ENCODE results near the gene ZBTB38. TPM values are rescaled to one million over a fixed set of nuclear protein-coding genes. Genes with fewer than 3 reads are reported as not detected.

ZBTB38 gene
- total and polyA plus RNA-seq, 8 donors, result 5.3 to 253 (median 41.0) TPM

DNA sequence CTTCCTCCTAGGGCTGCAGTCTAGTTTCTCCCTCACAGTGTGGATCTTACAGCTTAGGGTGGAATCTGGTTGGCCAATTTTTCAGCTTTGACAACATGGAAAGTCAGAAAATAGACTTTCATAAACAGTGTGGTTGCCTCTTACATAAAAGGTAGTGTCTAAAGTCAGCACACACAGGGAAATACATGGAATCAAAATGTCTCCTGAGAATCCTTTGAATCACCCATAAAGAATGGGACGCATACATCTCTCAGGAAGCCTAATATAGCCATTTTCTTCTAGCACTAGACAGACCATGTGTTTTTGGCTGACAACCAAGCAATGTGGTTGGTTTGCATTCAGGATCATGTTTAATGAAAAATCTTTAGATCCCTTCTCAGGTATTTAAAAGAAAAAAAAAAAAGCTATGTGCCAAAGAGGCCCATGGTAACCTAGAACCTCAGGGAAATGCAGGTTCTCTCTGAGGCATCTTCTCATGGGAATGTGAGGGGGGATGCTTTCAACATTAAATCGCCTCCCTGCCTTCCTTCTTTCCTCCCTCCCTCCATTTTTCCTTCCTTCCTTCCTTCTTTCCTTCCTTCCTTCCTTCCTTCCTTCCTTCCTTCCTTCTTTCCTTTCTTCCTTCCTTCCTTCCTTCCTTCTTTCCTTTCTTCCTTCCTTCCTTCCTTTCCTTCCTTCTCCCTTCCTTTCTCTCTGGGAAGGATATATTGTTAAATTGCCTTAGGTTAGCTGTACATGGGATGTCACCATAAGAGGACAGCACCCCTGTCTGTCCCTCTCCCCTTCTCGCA is 34.3 kb upstream of the ZBTB38 start:
- H3K27me3 ChIP-seq, result no peaks in the 10 kb centered on the region
- H3K27ac ChIP-seq, result no peak overlapping the region
- TF ChIP-seq EP300 (IDR thresholded peaks at IDR 0.05) (no peak), POLR2A (IDR thresholded peaks at IDR 0.05) (no peak), POLR2AphosphoS5 (IDR thresholded peaks at IDR 0.05) (no peak)
- TF ChIP-seq, protein P1, sequence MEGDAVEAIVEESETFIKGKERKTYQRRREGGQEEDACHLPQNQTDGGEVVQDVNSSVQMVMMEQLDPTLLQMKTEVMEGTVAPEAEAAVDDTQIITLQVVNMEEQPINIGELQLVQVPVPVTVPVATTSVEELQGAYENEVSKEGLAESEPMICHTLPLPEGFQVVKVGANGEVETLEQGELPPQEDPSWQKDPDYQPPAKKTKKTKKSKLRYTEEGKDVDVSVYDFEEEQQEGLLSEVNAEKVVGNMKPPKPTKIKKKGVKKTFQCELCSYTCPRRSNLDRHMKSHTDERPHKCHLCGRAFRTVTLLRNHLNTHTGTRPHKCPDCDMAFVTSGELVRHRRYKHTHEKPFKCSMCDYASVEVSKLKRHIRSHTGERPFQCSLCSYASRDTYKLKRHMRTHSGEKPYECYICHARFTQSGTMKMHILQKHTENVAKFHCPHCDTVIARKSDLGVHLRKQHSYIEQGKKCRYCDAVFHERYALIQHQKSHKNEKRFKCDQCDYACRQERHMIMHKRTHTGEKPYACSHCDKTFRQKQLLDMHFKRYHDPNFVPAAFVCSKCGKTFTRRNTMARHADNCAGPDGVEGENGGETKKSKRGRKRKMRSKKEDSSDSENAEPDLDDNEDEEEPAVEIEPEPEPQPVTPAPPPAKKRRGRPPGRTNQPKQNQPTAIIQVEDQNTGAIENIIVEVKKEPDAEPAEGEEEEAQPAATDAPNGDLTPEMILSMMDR (IDR thresholded peaks at IDR 0.05), result no peak
- H3K4me3 ChIP-seq, result no peak overlapping the region
- DNase-seq, result no peak
- WGBS, 5 donors, result 90 to 100% (median 97%) methylated on average over 3 of the region's 3 CpGs
- intact Hi-C loops (cut with DNase I; ENCODE audit: low total_unique reads), result no loop called here
- H3K4me1 ChIP-seq, result no peaks in the 10 kb centered on the region
- H3K9me3 ChIP-seq, result no peaks in the 10 kb centered on the region
- H3K36me3 ChIP-seq, result no peaks in the 10 kb centered on the region

DNA sequence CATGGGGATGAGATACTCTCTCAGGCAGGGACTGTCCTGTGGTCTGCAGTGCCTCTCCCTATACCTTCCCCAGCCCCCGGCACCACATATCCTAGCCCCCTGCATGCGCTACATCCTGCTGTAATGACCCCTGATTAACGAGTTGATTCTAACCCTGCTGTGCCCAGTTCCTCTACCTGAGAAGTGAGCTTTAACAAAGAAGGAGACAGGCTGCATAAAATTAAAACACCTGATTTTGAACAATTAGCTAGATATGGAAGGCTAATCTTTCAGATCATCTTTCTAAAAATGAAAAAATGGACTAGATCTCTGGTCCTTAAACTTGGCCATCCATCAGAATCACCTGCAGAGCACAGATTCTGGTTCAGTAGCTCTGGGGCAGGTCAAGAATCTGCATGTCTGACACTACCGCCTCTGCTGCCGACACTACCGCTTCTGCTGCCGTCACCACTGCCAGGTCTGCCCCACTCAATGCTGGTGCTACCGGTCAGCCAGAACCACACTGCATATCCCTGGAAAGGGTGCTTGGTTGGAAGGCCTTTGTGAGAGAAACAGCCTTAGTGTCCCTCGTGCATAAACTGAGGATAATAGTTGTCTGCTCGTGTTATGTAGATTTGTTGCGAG is 33.6 kb upstream of the ZBTB38 start:
- intact Hi-C loops (cut with DNase I; ENCODE audit: low total_unique reads), result no loop called here
- no peak for DNase-seq
- no peak overlapping the region for H3K4me3 ChIP-seq
- H3K36me3 ChIP-seq, result no peaks in the 10 kb centered on the region
- no peaks in the 10 kb centered on the region for H3K27me3 ChIP-seq
- TF ChIP-seq POLR2AphosphoS5 (IDR thresholded peaks at IDR 0.05) (no peak), POLR2A (IDR thresholded peaks at IDR 0.05) (no peak), EP300 (IDR thresholded peaks at IDR 0.05) (no peak)
- TF ChIP-seq, protein P1 (IDR thresholded peaks at IDR 0.05), result no peak
- 93 to 97% (median 95%) methylated on average over 11 of the region's 11 CpGs for WGBS, 5 donors
- no peaks in the 10 kb centered on the region for H3K9me3 ChIP-seq
- H3K27ac ChIP-seq, result no peak overlapping the region
- no peaks in the 10 kb centered on the region for H3K4me1 ChIP-seq

DNA sequence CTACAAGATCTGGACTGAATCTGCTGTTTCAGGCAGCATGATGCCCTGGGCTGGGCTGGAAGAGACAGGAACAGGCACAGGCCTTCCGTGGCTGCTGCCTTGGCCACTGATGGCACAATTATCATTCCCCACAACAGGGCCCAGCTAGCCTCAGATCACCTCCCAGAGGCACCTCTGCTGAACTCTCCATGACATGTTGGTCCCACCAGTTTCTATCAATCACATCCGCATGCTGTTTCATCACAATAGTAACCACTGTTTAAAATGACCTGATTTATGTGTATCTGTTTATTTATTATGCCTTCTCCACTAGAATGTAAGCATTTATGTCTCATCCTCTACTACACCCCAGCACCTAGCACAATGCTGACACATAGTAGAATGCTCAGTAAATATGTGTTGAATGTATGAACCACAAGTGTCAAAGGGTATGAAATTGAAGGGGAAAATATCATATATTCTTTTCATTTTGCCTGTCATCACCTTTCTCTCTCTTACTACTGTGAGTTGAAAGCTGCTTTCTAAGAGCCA is 32.7 kb upstream of the ZBTB38 start:
- Histone ChIP-seq H3K4me1 (no peaks in the 10 kb centered on the region), H3K27me3 (no peaks in the 10 kb centered on the region), H3K36me3 (no peaks in the 10 kb centered on the region), H3K9me3 (no peaks in the 10 kb centered on the region), H3K4me3 (no peak overlapping the region), H3K27ac (no peak overlapping the region)
- 87 to 92% (median 87%) methylated on average over 2 of the region's 2 CpGs for WGBS, 5 donors
- no peak for DNase-seq
- intact Hi-C loops (cut with DNase I; ENCODE audit: low total_unique reads), result no loop called here
- TF ChIP-seq, protein P1 (IDR thresholded peaks at IDR 0.05), result no peak
- TF ChIP-seq POLR2AphosphoS5 (IDR thresholded peaks at IDR 0.05) (no peak), EP300 (IDR thresholded peaks at IDR 0.05) (no peak), POLR2A (IDR thresholded peaks at IDR 0.05) (no peak)

DNA sequence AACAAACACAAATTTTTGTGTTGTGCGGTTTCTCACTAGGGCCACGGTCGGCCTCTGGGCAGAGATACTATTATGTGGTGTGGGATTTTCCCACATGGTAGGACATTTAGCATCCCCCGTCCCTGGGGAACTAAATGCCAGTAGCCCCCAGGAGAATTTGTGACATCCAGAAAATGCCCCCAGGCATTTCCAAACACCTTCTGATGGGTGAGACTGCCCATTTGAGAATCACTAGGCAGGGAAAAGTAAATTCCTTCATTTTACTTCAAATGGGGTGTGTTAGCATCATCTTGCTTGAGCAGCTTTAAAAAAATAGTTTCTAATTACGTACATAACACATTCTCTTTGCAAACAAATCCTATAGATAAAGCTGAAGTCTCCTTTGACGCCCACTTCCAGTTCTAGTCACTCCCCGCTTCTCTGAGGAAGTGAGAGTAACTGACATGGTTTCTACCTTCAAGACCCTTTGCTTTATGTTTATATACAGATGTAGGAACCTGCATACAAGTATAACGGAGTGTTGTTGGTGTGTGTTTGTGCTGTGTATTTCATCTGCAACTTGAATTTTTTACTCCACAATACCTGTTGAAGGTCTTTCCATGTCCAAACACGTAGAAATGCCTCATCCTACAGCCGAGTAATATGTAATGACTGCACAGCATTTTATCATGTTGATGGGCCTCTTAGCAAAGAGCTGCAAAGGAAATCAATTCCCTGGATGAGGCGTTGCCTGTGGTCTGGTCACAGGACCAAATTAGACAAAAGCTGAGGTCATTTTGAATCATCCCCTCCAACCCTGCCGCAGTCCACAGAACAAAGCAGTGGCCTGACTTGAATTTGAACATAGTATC is 31.4 kb upstream of the ZBTB38 start:
- peak in 1 of 2 donors; percentile 57 for DNase-seq
- 61 to 71% (median 66%) methylated on average over 12 of the region's 12 CpGs for WGBS, 5 donors
- H3K4me1 ChIP-seq, result no peaks in the 10 kb centered on the region
- no peak for TF ChIP-seq POLR2AphosphoS5 (IDR thresholded peaks at IDR 0.05)
- no peak for TF ChIP-seq EP300 (IDR thresholded peaks at IDR 0.05)
- no peak for TF ChIP-seq POLR2A (IDR thresholded peaks at IDR 0.05)
- TF ChIP-seq, protein P1 (IDR thresholded peaks at IDR 0.05), result no peak
- no peak overlapping the region for H3K27ac ChIP-seq
- no peaks in the 10 kb centered on the region for H3K36me3 ChIP-seq
- no peak overlapping the region for H3K4me3 ChIP-seq
- intact Hi-C loops (cut with DNase I; ENCODE audit: low total_unique reads), result no loop called here
- no peaks in the 10 kb centered on the region for H3K27me3 ChIP-seq
- no peaks in the 10 kb centered on the region for H3K9me3 ChIP-seq
